CMK (cell line): ENCODE results near the gene RUFY4.

Experiments
- DNase-seq: peaks from one replicate; pipeline ENCODE4 v3.0.0-alpha.2; 2010; ENCODE audit warnings: low read depth

Gene RUFY4

DNA sequence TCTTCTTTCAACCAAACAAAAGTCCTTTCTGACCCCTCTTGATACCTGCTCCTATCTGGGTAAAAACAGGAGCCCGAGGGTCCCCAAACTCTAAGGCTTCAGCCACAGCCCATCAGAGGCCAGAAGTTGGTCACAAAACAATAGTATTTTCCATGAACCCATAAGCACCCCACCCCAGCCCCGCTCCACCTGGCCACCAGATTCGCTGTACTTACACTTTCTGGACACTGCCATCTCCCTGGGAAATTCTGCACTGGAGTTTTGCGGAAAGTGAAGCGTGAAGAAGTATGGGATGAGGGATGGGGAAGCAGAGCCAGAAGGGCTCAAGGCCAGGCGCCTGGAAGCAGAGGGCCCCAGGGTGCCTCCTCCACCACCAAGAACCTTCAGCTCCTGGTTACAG, 5.2 kb upstream of the RUFY4 start:
- no peak for DNase-seq

DNA sequence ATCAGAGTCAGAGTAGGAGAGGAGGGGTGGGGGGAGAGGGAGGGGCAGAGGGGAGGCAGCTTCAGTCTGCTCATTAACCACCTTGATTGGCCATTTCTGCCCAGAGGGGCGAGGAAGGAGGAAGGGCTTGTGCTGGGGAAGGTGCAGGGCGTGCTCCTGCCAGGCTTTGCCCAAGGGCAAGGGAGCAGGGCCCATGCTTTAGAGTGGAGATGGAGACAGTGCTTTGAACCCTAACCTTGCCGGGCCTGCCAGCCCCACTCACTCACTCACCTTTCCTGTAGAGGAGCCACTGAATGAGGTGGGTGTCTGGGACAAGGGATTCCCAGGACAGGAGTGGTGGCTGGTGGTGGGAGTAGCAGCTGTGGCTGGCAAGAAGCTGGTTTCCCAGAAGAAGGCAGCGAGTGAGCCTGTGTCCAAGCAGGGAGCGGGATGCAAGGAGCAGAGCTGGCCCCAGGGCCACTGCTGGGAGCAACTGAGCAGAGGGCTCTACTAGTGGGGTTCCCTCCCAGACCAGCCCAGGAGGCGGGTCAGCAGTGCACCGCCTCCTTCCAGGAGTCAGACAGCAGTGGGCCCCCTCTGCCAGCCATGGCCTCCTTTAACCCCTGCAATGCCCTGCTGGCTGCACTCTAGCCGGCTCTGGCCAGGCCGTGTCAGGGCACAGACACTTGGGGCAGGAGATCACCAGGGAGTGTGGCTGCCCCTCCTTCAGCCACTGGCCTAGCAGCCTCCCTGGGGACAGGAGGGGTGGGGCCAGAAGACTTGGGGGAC, 3.6 kb upstream of the RUFY4 start:
- DNase-seq, result no peak

DNA sequence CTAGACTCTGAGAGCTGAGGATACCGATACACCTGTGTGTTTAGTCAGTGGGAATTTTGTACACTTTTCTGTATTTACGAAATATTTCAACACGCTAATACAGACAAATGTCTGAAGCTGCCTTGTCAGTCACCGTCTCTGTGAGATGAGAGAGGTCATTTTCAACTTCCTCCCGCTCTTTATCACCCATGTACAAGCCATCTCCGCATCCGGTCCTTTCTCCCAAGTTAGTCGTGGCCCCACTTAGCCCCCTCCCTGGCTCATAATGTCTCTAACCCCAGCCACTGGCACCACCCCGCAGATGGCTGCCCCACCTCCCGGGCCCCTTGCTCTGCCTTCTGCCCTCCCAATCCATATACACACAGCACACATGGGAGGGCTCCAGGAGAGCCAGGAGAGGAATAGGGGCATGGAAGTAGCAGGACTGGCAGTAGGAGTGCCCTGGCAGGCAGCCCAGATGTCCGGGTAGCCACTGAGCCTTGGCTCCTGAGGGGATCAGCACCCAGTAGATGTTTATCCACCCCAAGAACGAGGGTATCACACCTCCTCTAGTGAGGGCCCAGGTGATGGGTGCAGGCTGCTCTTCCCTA, 2.0 kb upstream of the RUFY4 start:
- peak; percentile 77 for DNase-seq

DNA sequence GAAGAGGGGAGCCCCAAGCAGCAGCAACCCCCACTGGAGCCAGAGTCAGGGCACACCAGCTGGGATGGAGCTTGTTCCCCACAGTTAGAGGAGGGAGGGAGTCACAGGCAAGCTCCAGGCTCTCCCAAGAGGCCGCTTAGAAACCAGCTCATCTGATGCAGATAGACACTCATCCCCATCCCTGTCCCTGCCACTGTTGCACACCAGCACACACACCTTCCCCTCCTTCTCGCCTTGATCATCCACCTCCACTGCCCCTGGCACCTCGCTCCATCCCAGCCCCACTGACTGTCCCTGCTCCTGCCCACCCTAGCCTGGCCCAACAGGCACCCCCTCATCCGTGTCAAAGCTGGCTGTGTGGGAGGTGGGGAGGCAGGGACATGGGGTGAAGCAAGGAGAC, 1.5 kb upstream of the RUFY4 start:
- no peak for DNase-seq

DNA sequence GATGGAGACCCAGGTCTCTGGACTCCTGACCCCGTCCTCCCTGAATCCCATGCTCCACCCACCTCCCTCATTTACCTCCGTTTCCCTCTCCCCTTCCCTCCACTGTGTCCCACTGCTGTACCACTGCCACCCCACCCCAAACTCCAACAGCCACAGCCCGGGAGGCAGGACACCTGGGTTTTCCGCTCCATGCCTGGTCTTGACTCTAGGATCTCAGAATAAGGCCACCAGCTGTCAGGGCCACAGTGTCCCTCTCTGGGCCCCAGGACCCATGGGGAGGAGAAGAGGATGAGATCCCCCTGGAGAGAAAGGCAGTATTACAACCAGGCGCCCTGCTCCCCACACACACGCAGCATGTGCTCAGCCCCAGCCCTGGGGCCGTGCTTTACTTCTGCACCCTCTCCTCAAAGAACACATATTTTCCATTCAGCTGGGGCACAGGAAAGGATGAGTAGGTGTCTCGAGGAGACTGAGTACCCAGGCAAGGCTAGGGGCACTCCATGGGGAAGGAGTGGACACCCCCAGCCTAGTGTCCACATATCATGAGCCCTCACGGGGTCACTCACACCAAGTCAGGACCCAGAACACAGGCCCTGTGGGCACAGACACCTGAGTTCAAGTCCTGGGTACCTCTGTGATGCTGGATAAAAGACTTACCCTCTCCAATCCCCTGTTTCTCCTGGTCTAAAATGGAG, 700 bp downstream of the RUFY4 start:
- DNase-seq, result no peak

DNA sequence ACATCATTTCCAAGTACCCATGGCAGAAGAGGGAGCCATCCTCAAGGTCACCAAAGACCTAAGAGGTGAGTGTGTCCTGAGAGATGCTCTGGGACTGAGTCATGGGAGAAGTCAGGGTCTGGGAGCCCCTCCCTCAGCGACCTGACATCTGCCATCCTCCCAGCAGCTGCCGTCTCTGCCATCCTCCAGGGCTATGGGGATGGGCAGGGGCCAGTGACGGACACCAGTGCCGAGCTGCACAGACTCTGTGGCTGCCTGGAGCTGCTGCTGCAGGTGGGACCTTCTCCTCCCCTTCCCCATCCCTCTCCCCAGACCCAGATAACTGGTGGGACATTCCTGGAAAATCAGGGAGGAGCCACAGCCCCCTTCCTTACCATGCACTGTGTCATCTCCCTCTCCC, 1.5 kb downstream of the RUFY4 start:
- DNase-seq, result no peak

DNA sequence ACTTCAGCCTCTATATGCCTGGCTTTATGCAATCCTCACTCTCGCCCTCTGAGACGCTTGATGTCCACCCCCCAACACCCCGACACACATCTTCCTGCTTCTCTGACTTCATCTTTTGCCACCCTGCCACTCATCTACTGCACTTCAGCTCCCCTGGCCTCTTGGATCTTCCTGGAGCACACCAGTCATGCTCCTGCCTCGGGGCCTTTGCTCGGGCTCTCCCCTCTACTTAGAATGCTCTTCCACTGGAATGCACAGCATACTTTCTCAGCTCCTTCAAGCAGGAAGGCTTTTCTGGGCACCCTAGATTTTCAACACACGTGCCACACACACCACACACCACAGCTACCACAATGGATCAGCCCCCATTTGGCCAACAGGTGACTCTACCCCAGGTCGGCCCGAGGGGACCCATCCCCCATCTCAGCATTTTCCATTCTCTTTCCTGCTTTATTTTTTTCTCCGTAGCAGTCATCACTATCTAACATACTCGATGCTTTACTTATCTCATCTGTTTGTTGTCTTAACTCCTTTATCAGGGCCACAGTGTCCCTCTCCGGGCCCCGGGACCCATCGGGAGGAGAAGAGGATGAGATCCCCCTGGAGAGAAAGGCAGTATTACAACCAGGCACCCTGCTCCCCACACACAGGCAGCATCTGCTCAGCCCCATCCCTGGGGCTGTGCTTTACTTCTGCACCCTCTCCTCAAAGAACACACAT, 2.3 kb downstream of the RUFY4 start:
- DNase-seq, result no peak

DNA sequence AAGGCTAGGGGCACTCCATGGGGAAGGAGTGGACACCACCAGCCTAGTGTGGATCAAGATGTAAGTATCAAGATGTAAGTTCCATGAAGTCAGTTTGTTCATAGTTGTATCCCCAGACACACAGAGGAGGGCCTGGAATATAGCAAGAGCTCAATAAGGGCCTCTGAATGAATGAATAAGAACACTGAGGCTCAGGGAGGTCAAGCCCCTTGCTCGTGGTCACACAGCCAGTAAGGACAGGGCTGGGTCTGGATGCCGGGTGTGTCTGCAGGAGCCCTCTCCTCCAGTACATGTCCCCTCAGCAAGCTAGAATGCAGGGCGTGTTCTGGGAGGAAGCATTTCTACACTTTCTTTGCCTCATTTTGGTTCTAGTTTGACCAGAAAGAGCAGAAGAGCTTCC, 2.9 kb downstream of the RUFY4 start:
- no peak for DNase-seq

DNA sequence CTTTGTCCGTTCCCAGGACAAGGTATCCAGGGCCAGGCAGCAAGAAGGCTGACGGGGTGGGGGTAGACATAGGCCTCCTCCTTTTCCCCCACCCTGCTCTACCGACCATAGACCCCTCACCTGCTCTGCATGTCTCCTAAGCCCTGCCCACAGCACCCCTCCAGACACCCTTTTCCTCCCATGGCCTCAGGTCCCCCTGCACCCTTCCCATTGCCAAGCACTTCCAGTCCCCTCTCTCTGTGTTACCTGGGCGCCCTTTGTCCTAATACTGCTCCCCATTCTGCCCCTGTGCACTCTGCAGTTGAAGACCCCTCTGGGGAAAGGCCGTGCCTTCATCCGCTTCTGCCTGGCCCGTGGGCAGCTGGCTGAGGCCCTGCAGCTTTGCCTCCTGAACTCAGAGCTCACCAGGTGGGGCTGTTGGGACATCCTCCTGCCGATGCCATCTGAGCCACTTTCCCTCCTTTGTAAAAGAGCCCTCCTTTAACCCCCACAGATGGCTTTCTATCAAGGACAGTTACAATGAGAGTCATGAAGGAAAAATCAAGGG, 3.5 kb downstream of the RUFY4 start:
- DNase-seq, result no peak

DNA sequence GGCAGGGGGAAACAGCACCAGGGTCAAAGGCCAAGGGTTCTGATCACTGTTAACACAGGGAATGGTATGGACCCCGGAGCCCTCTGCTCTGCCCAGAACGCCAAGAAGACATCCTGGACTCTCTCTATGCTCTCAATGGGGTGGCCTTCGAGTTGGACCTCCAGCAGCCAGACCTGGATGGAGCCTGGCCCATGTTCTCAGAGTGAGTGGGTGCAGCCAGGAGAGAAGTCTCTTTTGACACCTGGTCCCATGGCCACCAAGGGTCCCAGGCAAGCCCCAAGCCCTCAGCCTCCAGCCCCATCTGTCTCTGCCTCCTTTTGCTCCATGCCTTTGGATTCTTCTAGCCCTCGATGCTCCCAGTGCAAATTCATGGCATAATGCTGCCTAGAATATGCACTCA, 4.1 kb downstream of the RUFY4 start:
- no peak for DNase-seq

DNA sequence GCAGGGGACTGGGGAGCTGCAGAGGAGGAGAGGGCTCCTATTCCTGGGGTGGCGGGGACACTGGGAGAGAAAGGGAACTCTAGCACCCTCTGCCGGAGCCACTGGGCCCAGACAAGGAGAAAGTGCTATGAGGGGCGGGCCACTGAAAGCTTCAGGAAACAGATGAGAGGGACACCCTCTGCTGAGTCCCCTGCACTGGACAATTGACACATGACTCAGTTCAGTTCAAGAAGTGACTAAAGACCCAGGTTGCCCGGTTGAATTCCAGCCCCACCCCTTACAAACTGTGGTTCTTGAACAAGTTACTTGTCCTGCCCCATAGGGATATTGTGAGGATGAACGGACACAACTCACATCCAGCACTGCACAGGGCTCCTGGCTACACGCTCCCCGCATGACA, 5.0 kb downstream of the RUFY4 start:
- no peak for DNase-seq

DNA sequence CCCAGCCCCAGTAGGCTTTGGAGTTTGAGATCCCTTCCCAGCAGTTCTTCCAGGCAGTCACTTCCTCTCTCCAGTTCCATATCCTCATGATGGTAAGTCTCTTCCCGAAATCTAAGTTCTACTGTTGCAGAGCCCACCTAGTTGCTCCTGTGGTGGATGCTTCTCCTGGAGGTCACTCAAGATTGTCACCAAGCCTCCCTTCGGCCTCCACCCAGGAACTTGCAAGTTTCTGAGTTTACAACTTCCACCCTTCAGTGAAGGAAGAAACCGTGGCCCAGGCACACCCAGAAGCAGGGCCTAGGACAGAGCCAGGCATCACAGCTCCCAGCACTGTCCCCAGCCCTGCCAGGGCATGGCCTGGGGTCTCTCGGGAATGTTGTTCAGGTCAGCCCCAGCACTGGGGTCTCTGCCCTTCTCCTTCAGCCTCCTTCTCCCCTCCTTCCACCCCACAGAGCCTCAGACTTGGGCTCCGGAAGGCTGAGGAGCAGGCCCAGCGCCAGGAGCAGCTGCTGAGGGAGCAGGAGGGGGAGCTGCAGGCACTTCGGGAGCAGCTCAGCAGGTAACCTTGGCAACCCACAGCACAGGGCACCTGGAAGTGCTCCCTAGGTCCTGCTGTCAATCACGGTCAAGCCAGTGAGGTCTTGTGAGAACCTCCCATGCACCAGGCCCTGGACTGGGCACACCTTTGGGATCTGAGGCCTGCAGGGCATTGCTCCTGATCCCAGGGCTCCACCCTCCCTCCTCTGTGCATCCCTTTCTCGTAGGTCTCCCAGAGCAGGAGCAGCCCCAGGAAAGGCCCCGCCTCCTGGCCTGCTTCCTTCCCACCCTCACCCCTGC, 7.1 kb downstream of the RUFY4 start:
- no peak for DNase-seq

DNA sequence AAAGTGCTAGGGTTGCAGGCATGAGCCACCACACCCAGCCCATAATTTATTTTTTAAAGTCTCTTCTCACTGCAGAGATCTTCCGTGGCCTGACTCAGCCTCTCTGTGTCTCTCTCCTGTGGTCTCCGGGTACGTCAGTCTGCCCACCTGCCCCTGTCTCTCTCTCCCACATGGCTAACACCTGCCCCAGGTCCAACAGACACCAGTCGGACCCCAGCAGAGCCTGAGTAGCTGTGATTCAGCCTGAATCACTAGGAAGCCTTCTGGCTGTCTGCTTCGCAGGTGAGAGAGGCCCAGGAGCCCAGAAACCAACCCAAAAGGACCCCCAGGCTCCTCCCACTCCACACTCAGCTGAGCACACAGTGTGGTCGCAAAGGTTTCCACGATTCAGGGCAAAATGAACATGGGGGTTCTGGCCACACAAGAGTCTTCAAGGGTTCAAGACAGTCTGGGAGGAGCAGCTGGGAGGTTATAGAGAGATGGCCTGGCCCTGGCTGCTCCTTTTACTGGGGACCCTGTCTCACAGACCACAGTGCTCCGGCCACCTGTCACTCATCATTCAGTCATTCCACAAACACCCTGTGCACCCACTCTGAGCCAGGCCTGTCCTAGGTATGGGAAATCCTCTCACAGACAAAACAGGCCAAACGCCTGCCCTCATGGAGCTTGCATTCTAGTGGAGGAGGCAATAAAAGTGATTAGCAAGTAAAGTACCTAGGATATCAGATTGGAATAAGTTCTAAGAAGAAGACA, 8.6 kb downstream of the RUFY4 start:
- DNase-seq, result no peak

DNA sequence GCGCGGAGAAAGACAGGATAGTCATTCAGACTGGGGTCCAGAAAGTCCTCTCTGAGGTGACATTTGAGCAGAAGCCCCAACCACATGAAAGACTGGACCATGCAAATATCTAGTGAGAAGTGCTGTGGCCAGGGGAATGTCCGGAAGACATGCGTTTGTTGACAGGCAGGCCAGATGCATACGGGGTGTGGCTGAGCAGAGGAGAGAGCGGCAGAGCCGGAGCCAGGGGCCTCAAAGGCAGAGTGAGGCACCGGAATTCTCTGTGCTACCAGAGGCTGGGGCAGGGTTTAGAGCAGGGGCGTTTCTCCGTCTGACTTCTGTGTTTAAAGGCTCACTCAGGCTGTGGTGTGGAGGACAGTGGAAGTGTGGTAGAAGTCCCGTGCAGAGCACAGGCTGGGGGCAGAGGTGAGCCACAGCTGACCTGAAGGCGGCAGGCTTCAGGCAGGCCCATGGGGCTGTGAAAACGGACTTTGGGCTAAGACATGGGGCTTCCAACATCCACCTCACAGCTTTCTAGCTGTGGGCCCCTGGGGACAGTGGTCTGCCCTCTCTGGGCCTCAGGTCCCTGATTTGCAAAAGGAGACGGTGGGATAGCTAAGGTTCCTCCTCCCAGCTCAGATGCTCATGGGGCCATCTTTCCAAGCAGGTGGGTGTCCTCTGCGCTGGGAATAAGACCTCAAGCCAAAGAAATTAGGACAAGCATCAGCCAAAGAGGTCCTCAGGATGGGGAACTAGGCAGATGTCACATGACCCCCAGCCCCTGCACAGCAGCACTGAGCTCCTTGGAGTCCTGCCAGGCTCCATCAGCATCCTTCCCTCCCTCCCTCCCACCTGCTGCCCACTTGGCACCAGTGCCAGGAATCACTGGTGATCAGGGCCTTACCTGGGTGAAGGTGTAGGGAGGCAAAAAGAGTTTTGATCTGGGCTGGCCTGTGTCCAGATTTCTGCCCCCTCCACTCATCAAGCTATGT, 11.2 kb downstream of the RUFY4 start:
- DNase-seq, result no peak

DNA sequence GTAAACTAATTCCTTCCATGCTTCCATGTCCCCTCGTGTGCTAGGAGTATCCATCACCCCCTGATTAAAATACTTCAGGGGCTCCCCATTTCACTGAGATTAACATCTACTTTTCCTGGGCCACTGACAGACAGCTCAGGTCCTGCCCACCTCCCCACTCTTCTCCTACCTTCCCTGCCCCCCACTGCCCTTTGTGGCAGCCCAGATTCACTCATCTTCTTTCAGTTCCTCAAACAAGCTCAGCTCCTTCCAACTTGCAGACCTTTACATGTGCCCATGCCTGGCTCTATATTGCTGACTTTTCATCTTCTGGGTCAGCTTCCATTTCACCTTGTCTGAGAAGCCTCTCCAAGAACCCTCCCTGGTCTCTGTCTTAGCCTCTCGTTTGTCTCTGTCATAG, 12.0 kb downstream of the RUFY4 start:
- DNase-seq, result no peak

DNA sequence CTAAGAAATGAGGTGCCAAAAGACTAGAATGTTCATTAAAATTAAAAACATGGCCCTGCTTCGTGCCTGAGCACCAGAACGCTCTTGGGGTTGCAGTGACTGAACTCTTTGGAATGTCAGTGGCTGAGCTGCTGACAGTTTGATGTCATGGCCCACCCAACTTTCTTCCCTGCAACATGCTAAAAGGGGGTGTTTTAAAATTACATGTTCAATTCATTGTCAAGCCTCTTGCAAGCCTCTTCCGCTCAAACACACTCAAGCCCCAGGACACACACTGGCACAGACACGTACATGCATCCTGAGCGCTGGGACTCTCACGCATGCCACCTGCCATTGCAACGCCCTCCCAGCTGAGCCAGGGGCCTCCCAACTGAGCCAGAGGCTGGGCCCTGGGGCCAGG, 12.6 kb downstream of the RUFY4 start:
- DNase-seq, result no peak

DNA sequence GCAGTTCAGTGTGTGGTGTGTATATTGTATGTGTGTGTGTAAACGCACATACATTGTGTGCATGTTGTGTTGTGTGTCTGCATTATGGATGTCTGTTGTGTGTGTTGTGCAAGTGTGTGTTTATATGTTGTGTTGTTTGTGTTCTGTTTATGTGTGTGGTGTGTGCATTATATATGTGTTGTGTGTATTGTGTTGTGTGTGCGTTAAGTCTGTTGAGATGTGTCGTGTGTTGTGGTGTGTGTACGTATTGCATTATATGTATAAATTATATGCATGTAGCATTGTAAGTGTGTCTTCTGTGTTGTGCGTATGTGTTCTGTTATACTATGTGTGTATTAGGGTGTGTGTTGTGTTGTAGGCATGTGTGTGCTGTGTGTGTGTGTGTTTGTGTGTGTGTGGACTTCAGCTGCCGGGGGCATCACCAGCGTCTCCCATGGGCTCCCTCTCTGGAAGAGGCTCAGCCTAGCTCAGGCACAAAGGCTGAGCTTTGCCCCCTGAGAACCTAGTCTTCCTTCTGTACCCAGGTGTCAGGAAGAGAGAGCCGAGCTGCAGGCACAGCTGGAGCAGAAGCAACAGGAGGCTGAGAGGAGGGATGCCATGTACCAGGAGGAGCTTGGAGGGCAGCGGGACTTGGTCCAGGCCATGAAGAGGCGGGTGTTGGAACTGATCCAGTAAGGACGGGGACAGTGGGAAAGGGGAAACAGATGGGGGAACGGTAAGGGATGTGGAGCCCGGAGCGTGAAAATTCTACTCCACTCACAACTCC, 13.7 kb downstream of the RUFY4 start:
- DNase-seq, result no peak

DNA sequence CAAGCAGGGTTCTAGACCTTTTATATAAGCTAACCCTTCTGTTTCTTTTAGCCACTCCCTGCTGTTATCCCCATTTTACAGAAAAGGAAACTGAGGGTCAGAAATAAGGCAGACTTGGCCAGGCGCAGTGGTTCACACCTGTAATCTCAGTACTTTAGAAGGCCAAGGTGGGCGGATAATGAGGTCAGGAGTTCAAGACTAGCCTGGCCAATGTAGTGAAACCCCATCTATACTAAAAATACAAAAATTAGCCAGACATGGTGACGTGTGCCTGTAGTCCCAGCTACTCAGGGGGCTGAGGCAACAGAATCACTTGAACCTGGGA, 14.3 kb downstream of the RUFY4 start:
- DNase-seq, result no peak

DNA sequence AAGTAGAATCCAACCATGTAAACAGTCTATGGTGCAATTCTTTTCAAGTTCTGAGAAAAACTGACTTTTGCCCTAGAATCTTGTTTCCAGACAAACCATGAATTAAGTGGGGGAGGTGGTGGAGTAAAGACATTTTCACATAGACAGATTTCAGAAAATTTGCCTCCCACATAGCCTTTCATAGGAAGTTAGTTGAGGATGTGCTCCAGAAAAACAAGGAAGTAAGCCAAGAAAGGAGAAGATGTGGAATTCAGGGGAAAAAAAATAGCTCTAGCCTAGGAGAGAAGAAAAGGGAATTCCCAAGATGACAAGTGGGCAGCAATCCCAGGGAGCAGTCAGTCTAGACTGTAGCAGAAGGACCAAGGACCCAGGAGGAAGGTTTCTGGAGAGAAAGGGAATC, 17.4 kb downstream of the RUFY4 start:
- no peak for DNase-seq
